ENCODE measurements around the gene ZNF775.

- no peak for TF ChIP-seq POLR2A (IDR thresholded peaks at IDR 0.05; ENCODE audit: low read depth, low read length)
- no peak for TF ChIP-seq TAF1 (IDR thresholded peaks at IDR 0.05; ENCODE audit: borderline replicate concordance, low read depth, low read length)
Measured at GRCh38 chr7:150417239-150417638, 38.1 kb downstream of the ZNF775 start.

Data from GM12892 (cell line).